Psoas muscle (tissue), 8 donors: ENCODE data around the gene CDCA7L. TPM values are rescaled to one million over a fixed set of nuclear protein-coding genes. Genes with fewer than 3 reads are reported as not detected.
A peak's percentile ranks its signal among the peaks of the same experiment; 100 is the strongest.

Experiments used
- ATAC-seq, 4 donors: fragments of 200-7000 bp; cut with Tn5 transposase; one replicate each; pipeline ENCODE4 v1.9.1; 2020; ENCODE audit warnings: moderate library complexity in 3 of 4, mild to moderate bottlenecking in 2 of 4
- DNase-seq, 2 donors: peaks; one replicate each; pipeline ENCODE4 v3.0.0-alpha.2; 2020
- H3K27ac ChIP-seq: fragments of 200-600 bp; one replicate; pipeline ENCODE4 v1.8.0; 2022
- H3K27me3 ChIP-seq, 3 donors: fragments of 200-600 bp in 1 of 3; one replicate each; pipeline versions ENCODE4 v1.6.1 to v1.8.0; 2013 to 2022; ENCODE audit warnings: low read length in 2 of 3, mild to moderate bottlenecking in 2 of 3, moderate library complexity in 1 of 3; ENCODE audit not compliant: insufficient read depth in 3 of 3
- H3K36me3 ChIP-seq, 2 donors: fragments of 200-600 bp in 1 of 2; one replicate each; pipeline versions ENCODE4 v1.6.1 to v1.8.0; 2013 to 2022; ENCODE audit warnings: low read depth in 1 of 2, mild to moderate bottlenecking in 1 of 2, moderate library complexity in 1 of 2; ENCODE audit not compliant: insufficient read depth in 1 of 2
- H3K4me1 ChIP-seq: fragments of 200-600 bp; one replicate; pipeline ENCODE4 v1.8.0; 2022
- H3K4me3 ChIP-seq: fragments of 200-600 bp; one replicate; pipeline ENCODE4 v1.8.0; 2022; ENCODE audit warnings: mild to moderate bottlenecking
- H3K9me3 ChIP-seq: fragments of 200-600 bp; one replicate; pipeline ENCODE4 v1.8.0; 2022
- WGBS, 3 donors: extraction: QIAGEN DNeasy Blood & Tissue Kit; methylation state at CpG; one replicate each; pipeline versions ENCODE4 v1.1.6 to v1.1.7; 2013; 5-methylcytosine and 5-hydroxymethylcytosine counted together
- intact Hi-C, 2 donors: fragments of 100-400 bp; cut with DNase I; formaldehyde crosslinking; loops; one replicate each; pipeline versions ENCODE4 v1.11.0 to v1.14.2; 2022
- polyA plus RNA-seq, 3 donors: library from polyadenylated mRNA; stranded (reverse); fragments of 200-250 nt; gene quantifications; one replicate each; pipeline ENCODE4 v1.2.3, GENCODE V29; 2013
- total RNA-seq, 4 donors: library from RNA; stranded (reverse); fragmentation: NEBNext Ultra II Directional in 2 of 4; extraction: Animal tissue kit (Norgen Biotek cat#: 25700) in 2 of 4; gene quantifications; one replicate each; pipeline versions ENCODE4 v1.2.1 to v1.2.4, GENCODE V29; 2021 to 2023
- TF ChIP-seq, protein P1 (sequence below): fragments of 200-600 bp; IDR thresholded peaks from one replicate; pipeline ENCODE4 v1.8.0; 2022; ENCODE audit warnings: antibody characterized with exemption
- donor health status: healthy with polysubstance abuse.
- donor health status: DM: no; HTN: no; CAD: no; lungs with moderate emphysema.
- donor health status: Bipolar disorder and iron deficiency.
- donor health status: healthy.
- donor health status: DM: yes; HTN: yes; CAD: no.
- donor health status: DM: no; HTN: no; CAD: no.
- donor health status: DM: no; HTN: no; CAD: no.
- donor health status: DM: yes; HTN: yes; CAD: no.

The CDCA7L gene
- total and polyA plus RNA-seq, 7 donors: 1.3 to 3.3 (median 2.2) TPM

DNA sequence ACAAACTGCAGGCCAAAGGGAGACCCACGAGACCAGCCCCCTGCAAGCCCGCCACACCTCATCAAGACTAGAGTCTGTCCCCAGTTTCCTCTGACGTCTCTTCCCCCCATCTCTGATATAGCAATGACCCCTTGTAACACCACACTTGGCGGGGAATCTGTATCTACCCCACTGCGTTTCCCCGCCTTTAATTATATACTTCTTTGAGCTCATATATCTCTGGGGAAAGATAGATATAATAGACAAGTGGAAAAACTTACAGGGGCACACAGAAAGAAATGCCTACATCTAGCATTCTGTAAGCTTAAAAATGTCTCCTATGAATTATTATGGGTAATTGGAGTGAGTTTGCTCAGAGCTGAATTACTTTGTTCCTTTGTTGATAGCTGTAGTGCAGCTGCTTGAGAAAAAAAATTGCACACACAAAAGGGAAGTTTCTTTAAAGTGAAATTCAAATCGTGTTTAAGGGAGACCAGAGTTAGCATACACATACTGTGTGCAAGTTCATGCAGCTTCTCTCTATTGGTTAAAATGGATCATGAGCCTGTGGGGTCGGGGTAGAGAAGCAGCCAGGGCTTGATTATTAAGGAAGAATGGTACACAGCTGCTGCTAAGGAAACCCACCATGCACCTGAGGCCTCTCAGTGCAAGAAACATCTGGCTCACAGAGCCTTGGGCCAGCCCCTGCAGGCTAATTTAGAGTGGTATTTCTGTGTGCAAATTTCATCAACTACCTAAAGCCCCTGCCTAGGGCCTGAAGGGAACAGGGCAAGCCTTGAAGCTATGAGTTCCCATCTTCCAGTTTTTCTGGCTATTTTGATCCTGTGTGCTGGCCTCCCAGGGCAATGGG, 32.5 kb downstream of the CDCA7L start:
- Histone ChIP-seq H3K27me3 (no peaks in the 10 kb centered on the region), H3K9me3 (no peaks in the 10 kb centered on the region), H3K36me3 (peaks cover 0 to 2% of the 10 kb centered on the region in 2 donors), H3K4me1 (peaks cover 25% of the 10 kb centered on the region), H3K27ac (no peak overlapping the region), H3K4me3 (no peak overlapping the region)
- DNase-seq (no peak), ATAC-seq (no peak)
- intact Hi-C loops: loop anchor here in 1 of 2 donors (5.0 kb wide), 1 partner anchor 34 kb away; the partner anchor contains the start of gene CDCA7L
- TF ChIP-seq, protein P1, sequence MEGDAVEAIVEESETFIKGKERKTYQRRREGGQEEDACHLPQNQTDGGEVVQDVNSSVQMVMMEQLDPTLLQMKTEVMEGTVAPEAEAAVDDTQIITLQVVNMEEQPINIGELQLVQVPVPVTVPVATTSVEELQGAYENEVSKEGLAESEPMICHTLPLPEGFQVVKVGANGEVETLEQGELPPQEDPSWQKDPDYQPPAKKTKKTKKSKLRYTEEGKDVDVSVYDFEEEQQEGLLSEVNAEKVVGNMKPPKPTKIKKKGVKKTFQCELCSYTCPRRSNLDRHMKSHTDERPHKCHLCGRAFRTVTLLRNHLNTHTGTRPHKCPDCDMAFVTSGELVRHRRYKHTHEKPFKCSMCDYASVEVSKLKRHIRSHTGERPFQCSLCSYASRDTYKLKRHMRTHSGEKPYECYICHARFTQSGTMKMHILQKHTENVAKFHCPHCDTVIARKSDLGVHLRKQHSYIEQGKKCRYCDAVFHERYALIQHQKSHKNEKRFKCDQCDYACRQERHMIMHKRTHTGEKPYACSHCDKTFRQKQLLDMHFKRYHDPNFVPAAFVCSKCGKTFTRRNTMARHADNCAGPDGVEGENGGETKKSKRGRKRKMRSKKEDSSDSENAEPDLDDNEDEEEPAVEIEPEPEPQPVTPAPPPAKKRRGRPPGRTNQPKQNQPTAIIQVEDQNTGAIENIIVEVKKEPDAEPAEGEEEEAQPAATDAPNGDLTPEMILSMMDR: no peak
- WGBS, 3 donors: 78 to 81% (median 79%) methylated on average over 8 of the region's 8 CpGs

DNA sequence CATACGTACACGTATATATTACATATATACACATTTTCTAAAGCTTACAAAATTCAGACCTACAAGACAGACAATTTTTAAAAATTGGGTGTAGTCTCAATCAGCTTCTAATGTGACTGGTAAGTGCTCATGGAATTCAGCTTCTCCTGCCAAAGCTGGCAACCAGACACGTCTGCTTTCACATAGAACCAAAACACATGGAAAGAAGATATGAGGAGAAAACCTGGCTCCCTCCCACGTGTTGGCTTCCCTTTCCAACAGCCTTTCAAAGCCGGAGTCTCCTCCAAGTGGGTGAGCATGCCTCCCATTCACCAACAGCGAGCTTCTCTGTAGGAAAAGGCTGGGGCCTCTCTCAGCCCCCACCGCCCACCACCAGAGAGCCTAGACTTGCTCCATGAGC, 33.4 kb downstream of the CDCA7L start:
- H3K4me1 ChIP-seq: peaks cover 25% of the 10 kb centered on the region
- ATAC-seq (peak in 3 of 4 donors; percentile 37 to 70 (median 64)), DNase-seq (peak in 1 of 2 donors; percentile 60)
- TF ChIP-seq, protein P1: no peak
- 32 to 46% (median 35%) methylated on average over 7 of the region's 7 CpGs for WGBS, 3 donors
- no peak overlapping the region for H3K4me3 ChIP-seq
- intact Hi-C loops: loop anchor here in 1 of 2 donors (5.0 kb wide), 1 partner anchor 35 kb away; the partner anchor contains the start of gene CDCA7L
- no peaks in the 10 kb centered on the region for H3K27me3 ChIP-seq
- H3K9me3 ChIP-seq: no peaks in the 10 kb centered on the region
- H3K36me3 ChIP-seq: peaks cover 0 to 8% of the 10 kb centered on the region in 2 donors
- no peak overlapping the region for H3K27ac ChIP-seq

DNA sequence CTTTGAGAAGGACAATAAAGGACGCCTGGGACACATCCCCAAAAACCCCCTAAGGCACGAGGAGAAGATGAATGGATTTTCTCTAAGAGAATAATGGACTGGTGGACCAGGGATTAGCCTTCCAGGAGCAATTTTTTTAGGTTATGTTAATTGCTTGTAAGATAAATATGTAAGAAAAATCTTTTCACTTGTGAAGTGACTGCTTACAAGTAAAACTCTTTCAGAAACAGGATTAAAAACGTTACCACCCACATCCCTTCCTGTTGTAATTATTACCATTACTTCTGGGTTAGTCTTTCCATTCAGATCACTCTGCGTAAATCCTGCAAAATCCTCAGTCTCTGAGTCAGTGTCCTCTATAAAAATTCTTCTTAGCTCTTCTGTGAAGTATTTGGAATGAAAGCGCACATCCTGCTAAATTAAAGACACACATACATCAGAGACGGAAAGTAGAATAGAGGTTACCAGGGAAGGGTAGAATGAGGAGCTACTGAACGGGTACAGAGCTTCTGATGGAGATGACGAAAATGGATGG, 34.3 kb downstream of the CDCA7L start:
- no peaks in the 10 kb centered on the region for H3K9me3 ChIP-seq
- intact Hi-C loops: loop anchor here in 1 of 2 donors (5.0 kb wide), 1 partner anchor 36 kb away; the partner anchor contains the start of gene CDCA7L
- H3K4me1 ChIP-seq: peaks cover 25% of the 10 kb centered on the region
- DNase-seq (no peak), ATAC-seq (no peak)
- TF ChIP-seq, protein P1: no peak
- peaks cover 0 to 11% of the 10 kb centered on the region in 2 donors for H3K36me3 ChIP-seq
- 81 to 87% (median 84%) methylated on average over 8 of the region's 8 CpGs for WGBS, 3 donors
- no peak overlapping the region for H3K4me3 ChIP-seq
- no peaks in the 10 kb centered on the region for H3K27me3 ChIP-seq
- no peak overlapping the region for H3K27ac ChIP-seq

DNA sequence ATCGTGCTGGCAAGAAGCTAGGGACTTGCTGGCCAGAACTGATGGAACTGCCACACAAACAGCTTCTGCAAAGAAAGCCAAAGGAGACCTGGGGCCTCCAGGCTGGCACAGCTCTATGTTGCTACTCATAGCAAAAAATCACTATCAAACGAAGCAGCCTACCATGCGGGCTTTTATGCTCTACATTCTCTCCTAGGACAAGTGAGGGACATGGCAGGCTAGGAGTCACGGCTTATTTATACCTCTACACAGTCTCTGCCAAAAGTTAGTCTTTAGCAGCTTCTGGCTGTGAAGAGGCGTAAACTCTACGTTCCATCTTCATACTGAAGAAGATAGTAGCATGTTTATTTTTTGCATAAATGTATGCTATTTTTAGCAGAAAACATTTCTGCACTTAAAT, 35.4 kb downstream of the CDCA7L start:
- no peak overlapping the region for H3K4me3 ChIP-seq
- TF ChIP-seq, protein P1: no peak
- no peak overlapping the region for H3K27ac ChIP-seq
- peaks cover 0 to 22% of the 10 kb centered on the region in 2 donors for H3K36me3 ChIP-seq
- peaks cover 25% of the 10 kb centered on the region for H3K4me1 ChIP-seq
- peak; percentile 71 to 94 (median 86) for ATAC-seq
- H3K9me3 ChIP-seq: no peaks in the 10 kb centered on the region
- intact Hi-C loops: loop anchor here in 1 of 2 donors (5.0 kb wide), 1 partner anchor 37 kb away; the partner anchor contains the start of gene CDCA7L
- DNase-seq: no peak
- 26 to 52% (median 28%) methylated on average over 6 of the region's 6 CpGs for WGBS, 3 donors
- H3K27me3 ChIP-seq: no peaks in the 10 kb centered on the region
